ENCODE measurements around the gene SLC24A4. TPM values are rescaled to one million over a fixed set of nuclear protein-coding genes. Genes with fewer than 3 reads are reported as not detected.
"Not testable (repeated sequence)": the region's sequence is repeated elsewhere in the genome, so short reads cannot be mapped to it uniquely, and the experiment has no call there.

Gene SLC24A4
- total RNA-seq, 1 donor from 2014 or later, result 0.52 TPM

DNA sequence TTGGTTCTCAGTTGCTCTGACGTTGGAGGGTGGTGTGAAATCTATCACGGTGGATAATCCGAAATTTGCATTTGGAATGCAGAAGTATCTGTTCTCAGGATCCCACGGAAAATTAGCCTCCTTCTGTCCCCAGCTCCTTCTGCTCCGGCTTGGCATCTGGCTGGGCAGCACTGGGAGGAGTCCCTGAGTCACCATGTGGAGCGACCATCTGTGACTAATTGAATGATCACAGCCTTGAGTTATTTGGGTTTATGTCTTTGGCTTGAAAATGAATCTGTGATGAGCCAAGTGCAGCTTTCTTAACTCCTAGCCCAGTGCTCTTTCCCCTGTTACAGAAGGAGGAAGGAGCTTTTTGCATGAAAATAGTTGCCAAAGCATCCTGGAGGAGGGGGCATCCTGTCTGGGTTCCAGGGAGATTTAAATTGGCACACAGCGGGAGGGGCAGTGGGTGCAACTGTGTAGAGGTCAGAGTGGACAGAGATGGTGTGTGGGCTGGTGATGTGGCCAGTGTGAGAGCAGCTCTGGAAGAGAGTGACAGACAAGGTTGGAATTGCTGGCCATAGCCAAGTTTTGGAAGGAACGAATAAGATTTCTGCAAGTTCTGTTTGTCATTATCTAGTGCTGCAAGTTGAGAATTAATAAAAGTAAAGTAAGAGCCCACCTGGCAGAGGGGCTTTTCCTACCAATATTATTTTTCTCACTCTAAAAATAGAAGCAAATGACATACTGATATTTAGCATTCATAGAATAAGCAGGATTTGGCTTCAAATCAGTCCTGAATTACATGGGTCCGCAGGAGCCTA lies 74.4 kb downstream of the SLC24A4 start:
- no peak for DNase-seq
- ATAC-seq, result no peak
- intact Hi-C loops (cut with micrococcal nuclease), result no loop called here

DNA sequence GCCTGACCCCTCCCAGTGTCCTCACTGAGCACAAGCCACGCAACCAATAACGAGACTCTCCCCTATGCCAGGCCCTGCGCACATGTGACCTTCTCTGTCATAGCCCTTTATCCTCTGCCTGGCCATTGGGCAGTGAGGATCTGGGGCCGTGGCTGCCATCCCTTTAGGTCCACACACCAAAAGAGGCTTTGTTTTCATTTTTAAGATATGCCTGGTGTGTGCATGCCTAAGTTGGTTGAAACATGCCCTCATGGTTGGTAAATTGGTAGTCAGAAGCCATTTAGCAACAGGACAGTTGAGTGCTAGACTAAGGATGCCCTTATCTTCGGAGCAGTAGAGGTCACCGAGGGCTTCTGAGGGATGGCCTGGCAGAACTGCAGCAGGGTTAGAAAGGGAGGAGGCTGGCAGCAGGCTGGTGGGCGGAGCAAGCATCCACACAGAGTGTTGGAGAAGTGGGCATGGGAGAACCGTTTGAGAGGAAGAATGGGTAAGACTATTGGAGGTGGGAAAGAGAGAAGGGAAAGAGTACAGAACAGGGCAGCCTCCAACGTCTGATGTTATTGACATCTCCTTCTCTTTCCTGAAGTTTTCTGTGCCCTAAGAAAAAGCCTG lies 75.1 kb downstream of the SLC24A4 start:
- intact Hi-C loops (cut with micrococcal nuclease), result no loop called here
- no peak for DNase-seq
- peak; percentile 32 for ATAC-seq

DNA sequence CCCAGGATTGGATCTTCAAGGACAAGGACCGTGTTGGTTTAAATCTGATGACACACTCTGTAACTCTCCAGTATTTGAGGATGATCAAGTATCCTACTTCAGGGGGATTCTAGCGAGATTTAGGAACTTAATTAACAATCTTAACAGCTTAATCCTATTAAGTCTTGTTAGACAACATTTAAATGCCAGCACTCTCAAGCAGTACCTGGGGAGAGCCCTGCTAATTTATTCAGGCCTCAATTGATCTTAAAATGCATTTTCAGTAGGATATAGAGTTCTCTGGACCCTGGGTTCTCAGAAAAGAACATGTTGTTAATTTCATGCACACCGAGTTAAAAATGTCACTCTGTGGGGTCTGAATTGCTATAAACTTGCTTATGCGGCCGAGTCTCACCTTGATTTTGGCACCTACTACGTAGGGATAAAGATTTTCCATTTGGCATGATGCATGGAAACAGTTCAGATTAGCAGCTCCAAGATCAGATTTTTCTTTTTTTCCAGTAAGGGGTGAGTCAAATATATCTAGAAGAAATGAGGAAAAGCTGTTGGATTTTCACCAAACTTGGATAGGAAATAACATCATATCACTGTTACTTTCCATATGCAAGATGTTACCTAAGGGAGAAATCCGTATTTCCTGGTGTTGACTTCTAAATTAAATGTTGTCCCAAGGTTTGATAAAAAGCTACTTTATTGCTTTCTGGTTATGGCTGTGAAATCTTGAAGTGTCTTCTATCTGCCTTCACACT lies 76.1 kb downstream of the SLC24A4 start:
- intact Hi-C loops (cut with micrococcal nuclease), result no loop called here
- no peak for DNase-seq
- no peak for ATAC-seq

DNA sequence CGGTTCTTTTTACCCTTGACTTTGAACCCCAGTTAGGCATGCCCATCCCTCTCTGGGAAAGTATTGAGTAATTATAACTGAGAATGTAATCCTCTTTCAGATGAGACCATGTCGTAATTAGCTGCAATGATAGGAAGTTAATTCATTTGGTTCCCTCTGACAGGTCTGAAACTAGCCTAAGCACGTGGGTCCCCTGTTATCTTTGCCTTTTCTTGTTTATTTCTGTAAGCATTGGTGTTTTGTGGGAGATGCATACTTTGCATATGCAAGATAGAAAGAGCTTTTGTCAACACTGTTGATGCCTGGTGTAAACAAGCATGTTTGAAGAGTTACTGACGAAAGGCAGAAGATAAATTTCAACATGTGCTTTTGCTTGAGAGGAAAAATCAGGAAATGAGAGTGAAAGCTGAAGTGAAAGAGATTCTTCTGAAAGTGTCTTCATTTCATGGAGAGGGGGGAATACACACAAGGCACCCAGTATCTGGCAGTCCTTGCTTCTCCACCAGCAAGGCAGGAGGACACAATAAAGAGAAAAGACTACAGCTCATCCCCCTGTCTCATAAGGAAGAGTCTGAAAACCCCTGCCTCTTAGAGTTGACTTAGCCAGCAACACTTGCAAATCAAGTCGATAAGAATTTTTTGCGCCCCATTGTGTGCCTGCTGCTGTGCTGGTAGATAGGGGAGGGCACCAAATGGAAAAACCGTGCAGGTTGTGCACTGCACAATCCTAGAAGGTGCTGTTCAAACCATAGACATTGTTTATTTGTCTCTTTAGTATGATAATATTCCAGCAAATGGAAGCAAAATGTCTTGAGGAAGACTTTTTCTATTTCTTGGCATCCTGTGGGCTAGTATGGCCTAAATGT lies 77.8 kb downstream of the SLC24A4 start:
- peak; percentile 28 for ATAC-seq

DNA sequence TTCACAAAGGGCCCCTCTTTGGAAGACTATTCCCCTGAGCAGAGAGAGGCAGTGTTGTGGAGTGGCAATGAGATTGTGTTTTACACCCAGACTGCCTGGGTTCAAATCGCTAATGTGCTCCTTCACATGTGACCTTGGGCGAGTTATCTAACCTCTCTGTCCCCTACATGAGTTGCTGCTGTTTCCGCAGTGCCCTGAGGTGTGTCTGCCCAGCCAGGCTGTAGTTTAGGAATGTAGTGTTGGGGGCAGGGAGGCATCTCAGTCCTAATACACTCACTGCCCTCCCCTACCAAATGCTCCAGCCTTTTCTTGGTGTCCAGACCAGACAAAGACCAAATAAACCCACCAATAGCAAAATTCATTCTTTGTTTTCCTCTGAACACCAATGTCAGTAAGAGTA lies 78.6 kb downstream of the SLC24A4 start:
- peak; percentile 66 for ATAC-seq
- intact Hi-C loops (cut with micrococcal nuclease), result no loop called here
- no peak for DNase-seq

More for the DNA sequence above, 77.8 kb downstream of the SLC24A4 start:
- no peak for DNase-seq
- intact Hi-C loops (cut with micrococcal nuclease), result no loop called here

DNA sequence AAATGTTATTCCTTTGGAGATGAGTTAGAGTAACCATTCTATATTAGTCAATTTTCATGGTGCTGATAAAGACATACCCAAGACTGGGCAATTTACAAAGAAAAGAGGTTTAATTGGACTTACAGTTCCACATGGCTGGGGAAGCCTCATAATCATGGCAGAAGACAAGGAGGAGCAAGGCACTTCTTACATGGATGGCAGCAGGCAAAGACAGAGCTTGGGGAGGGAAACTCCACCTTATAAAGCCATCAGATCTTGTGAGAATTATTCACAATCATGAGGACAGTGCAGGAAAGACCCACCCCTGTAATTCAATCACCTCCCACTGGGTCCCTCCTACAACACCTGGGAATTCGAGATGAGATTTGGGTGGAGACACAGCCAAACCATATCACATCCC lies 79.5 kb downstream of the SLC24A4 start:
- DNase-seq; ATAC-seq; intact Hi-C loops (cut with micrococcal nuclease): not testable (repeated sequence)

DNA sequence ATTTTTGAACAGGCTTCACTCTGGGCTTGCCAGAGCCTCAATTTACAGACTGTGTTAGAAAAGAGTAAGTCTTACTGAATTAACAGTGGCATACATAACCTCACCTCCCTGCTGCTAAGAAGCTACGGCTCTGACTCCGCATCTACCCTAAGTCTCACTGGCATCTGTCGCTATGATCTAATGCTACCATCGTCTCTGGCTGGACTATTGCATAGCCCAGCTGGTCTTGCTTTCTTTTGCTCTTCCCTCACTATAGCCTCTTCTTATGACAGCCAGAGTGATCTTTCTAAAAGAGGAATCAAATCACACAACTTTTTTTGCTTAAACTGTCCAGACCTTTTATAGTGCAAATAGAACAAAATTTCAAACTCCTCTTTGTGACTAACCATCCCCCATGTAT lies 81.1 kb downstream of the SLC24A4 start:
- ATAC-seq (no peak), DNase-seq (no peak)
- intact Hi-C loops (cut with micrococcal nuclease), result no loop called here

DNA sequence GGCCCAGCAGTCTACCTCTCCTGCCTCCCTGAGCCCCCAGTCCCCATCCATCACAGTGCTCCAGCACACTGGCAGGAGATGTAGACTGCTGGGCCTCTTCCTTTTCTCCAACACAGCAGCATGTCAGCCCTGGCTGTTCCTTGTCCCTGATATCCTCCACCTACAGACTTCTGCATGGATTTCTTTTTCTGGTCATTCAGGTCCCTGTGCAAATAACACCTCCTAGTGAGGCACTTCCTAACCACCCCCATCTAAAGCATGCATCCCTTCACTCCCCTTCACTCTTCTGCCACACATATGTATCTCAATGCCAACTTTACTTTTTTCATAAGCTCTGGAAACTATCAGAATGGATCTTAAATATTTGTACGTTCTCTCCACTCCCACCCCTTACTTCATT lies 81.5 kb downstream of the SLC24A4 start:
- DNase-seq (no peak), ATAC-seq (no peak)
- intact Hi-C loops (cut with micrococcal nuclease), result no loop called here

DNA sequence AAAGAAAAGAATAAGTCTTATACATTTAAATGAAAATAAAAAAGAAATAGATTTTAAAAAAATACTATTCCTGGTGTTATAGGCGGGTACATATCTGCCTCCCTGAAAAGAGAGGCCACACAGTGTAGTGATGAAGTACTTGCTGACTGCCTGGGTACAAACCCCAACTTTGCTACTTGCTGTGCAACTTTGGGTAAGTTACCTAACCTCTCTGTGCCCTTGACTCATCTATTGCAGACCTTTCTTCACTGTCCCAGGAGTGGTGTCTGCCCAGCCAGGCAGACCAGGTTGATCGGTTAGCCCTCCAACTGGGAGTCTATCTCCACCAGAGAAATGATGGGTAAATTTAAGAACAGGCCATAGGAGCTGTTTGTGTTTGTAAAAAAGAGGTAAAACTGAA lies 82.0 kb downstream of the SLC24A4 start:
- intact Hi-C loops (cut with micrococcal nuclease), result no loop called here
- DNase-seq, result no peak

DNA sequence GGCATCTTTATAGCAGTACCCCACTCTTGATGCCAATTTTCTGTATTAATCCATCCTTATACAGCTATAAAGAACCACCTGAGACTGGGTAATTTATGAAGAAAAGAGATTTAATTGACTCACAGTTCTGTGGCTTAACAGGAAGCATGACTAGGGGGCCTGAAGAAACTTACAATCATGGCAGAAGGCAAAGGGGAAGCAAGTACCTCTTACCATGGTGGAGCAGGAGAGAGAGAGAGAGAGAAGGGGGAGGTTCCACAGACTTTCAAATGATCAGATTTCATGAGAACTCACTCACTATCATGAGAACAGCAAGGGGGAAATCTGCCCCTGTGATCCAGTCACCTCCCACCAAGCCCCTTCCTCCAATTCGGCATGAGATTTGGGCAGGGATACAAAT lies 84.4 kb downstream of the SLC24A4 start:
- intact Hi-C loops (cut with micrococcal nuclease), result no loop called here
- DNase-seq (no peak), ATAC-seq (no peak)

More for the DNA sequence above, 82.0 kb downstream of the SLC24A4 start:
- ATAC-seq, result no peak

DNA sequence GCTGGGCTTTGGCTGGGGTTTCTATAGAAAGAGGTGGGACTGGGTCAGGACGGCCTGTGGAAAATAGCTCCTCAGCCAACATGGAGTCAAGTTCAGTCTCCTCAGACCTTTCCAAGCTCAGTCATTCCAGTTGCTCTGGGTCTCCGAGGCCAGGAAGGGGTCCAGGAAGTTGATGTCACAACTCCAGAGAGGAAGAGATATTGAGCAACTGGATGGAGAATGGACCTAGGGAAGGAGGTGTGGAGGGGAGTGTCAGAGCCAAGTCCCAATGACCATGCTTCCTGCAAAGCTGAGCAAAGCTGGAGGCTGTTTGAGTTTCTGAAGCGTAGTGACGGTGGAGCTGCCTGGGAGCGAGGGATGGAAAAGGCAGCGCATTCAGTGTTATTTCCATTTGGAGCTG lies 86.1 kb downstream of the SLC24A4 start:
- intact Hi-C loops (cut with micrococcal nuclease), result no loop called here
- no peak for DNase-seq
- peak; percentile 88 for ATAC-seq

DNA sequence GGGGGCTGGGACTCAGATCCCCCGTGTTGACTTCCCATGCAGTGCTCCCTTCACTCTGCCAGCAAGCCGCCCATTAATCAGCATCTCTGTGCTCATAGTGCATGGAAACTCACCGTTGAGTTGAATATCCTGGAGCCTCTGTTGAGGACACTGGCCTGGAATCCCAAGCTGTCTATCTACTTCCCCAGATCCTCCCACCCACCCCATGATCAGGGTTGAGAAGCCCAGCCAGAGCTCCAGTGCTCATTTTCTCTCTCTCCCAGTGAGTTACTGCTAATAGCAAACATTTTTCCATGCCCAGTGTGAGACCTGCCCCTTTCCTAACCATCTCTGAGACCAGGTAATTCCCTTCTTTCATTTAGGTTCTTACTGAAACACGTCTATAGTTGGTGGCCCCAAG lies 88.2 kb downstream of the SLC24A4 start:
- ATAC-seq (no peak), DNase-seq (no peak)
- intact Hi-C loops (cut with micrococcal nuclease), result no loop called here

DNA sequence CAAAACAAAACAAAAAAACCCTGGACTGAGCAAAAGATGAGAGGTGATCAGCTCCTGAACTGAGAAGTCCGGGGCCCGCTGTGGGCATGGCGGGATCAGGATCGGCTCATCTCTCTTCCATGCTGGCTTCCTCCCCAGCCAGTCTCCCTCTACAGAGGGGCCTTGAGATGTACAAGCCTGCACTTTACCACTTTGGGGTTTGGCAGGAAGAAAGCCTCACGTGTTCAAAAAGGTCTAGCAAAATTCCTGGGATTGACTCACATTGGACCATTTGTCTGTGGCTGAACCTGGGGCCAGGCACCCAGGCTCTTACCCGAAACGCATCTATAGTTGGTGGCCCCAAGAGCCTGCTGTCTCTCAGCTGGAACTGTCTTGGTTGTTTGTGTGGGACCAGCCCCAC lies 89.0 kb downstream of the SLC24A4 start:
- intact Hi-C loops (cut with micrococcal nuclease), result no loop called here
- ATAC-seq, result no peak

DNA sequence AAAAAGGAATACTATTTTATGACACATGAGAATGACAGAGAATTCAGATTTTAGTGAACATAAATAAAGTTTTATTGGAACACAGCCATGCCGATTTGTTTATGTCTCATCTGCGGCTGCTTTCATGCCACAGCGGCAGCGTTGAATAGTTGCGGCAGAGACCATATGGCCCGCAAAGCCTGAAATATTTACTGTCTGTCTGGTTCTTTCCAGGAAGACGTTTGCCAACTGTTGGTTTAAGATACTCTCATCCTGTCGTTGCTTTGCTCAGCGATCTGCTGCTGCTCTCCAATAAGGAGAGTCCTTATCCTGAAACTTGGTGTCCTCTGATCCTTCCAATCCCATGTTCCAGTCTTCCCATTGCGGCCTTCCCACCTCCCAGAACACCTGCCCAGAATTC lies 89.9 kb downstream of the SLC24A4 start:
- no peak for ATAC-seq
- no peak for DNase-seq
- intact Hi-C loops (cut with micrococcal nuclease), result no loop called here

More for the DNA sequence above, 89.0 kb downstream of the SLC24A4 start:
- DNase-seq, result no peak

DNA sequence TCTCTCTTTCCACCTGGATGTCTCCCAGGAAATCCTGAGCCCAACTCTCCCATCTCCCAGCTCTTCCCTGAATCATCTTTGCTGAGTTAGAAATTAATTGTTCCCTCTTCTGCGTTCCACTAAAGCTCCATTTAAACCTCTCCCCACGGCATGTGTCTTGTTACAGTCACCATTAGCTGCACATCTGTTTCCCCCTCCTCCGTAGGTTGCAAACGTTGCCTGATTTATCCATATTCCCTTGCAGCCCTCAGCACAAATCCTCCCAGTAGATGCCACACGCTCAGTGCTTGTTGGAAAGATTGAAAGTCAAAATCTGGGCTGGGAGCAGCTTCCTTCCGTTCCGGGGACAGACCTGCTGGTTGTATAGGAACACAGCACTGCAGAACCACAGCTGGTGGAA lies 90.4 kb downstream of the SLC24A4 start:
- ATAC-seq (no peak), DNase-seq (no peak)
- intact Hi-C loops (cut with micrococcal nuclease), result no loop called here

DNA sequence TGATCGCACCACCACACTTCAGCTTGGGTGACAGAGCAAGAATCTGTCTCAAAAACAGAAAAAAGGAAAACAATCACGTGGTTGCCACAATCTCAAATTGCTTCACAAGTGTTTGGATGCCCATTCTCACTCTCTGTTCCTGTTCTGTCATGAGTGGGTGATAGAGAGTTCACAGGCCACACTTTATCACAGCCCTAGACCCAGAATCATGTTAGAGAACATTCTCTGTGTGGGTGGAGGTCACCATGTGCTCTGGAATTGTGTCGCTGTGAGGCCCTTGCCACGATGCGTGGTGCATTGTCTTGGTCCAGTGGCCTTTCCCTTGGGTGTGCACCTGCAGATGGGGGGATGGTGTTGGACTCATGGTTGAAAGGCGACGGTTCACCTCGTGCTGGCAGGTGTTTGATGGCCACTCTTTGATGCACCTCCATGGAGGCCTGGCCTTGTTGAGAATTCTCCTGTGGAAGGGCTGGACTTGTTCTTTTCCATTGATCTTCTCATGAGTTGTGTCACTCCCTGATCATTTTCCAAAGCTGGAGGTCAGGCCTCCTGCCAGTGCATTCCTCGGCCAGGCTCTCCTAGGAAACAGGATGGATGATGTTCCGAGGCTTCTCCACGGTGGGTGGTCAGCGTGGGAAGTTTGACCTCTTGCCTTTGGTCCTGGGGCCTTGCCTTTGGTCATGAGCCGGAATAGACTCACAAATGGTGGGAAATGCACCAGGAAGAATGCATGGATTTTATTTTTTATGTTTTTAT lies 91.9 kb downstream of the SLC24A4 start:
- ATAC-seq (no peak), DNase-seq (no peak)
- intact Hi-C loops (cut with micrococcal nuclease), result no loop called here

DNA sequence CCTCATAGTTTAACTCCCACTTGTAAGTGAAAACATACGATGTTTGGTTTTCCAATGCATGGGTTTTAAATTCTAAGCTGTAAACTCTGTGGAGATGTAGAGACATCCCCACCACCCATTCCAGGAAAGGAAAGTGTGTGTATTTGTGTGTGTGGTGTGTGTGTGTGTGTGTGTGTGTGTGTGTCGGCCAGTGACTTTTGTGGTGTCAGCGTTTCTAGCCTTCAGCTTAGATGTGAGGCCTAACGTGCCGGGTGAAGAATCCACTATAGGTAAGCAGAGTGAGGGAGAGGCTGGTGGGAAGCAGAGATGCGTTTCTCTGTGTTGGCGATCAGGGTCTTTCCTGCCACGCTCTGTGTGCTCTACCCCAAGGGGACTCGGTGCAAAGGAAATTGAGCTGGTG lies 93.0 kb downstream of the SLC24A4 start:
- ATAC-seq (no peak), DNase-seq (no peak)
- intact Hi-C loops (cut with micrococcal nuclease), result no loop called here

DNA sequence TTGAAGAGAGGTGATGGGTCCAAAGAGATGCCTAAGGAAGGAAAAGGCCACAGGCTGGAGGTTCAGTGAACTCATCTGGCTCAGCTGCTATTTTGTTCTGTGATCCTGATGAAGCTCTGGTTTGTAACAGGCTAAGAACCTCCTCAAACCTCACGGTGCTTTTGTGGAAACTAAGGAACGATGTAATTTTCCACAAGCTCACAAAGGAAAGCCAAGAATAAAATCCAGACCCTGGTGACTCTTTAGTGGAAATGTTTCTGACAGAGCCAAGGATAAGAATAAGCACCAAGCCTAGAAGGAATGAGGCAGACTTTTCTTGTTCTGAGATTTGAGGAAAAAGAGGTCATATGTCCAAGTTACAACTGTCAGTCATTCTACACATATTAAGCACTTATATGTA lies 93.6 kb downstream of the SLC24A4 start:
- intact Hi-C loops (cut with micrococcal nuclease), result no loop called here
- ATAC-seq, result no peak
- DNase-seq, result no peak

DNA sequence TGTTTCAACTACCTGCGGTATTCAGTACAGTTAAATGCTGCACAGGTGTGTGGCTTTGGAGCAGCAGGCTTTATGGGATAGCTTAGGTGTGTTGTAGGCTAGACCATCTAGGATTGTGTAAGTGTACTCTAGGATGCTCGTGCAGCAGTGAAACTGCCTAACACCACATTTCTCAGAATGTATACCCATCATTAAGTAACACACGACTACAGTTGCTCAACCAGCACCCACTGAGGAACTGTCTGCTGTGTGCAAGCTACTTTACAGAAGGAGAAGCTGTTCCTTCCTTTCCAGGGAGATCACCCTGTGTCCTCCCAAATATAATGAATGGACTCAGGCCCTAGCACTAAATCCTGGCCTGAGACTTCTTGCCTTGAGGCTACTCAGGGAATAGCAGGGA lies 94.8 kb downstream of the SLC24A4 start:
- DNase-seq (no peak), ATAC-seq (peak; percentile 61)
- intact Hi-C loops (cut with micrococcal nuclease), result no loop called here

All from left ventricle myocardium superior (tissue), 1 donor.